IPS-NIHi7 (cell line): ENCODE data around the gene SOSTDC1.

Source experiments
- DNase-seq: peaks from one replicate; pipeline ENCODE4 v3.0.0; 2012; ENCODE audit warnings: mixed read lengths; ENCODE audit errors: extremely low spot score

SOSTDC1 gene

DNA sequence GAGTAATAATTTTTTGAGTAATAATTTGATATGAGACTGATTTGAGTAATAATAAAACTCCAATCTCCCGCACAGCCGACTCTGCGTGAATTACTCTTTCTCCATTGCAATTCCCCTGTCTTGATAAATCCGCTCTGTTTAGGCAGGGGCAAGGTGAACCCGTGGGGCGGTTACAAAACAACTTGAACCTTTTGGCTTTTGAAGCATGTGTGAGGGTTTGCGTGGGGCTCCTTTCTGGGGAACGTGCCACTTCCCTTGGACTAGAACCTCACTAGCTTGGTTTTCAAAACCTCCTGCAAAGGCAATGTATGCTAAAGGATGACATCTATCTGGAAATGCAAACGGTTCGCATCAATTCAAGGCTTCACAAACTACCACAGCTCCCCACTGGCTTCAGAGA lies 45.7 kb downstream of the SOSTDC1 start:
- DNase-seq: no peak

DNA sequence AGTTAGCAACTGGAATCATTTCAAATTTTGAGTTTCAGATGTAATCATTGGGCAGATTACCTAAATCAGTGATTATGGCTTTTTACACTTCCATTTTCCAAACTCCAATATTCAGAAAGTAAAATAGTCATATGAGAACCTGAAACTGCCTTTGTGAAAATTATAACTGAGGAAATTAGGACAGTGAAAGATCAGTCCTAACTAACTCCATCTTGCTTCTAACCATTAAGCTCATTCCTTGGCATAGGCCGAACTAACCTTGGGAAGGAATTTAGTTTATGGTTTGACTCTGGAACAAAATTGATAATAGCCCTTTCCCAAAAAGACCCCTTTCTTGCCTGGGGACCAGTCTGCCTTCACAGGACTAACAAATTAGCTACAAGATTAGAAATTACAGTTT lies 46.4 kb downstream of the SOSTDC1 start:
- DNase-seq: no peak

DNA sequence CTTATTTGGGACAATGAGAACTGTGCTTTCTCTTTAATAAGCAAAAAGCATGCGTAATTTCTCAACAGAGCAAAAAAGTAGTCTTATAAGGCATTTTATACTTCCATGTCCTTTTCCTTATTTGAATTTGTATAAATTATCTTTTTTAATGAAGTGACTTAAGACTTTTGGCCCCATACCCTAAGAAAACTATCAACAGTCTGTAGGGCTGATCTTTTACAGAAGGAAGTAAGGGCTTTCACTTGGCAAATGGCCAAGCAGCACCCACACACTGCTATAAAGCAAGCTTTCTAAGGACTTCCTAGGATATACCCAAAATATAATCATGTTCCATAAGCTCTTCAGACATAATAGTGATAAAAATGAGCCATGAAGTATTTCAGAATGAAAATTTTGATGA lies 47.6 kb downstream of the SOSTDC1 start:
- DNase-seq: no peak

DNA sequence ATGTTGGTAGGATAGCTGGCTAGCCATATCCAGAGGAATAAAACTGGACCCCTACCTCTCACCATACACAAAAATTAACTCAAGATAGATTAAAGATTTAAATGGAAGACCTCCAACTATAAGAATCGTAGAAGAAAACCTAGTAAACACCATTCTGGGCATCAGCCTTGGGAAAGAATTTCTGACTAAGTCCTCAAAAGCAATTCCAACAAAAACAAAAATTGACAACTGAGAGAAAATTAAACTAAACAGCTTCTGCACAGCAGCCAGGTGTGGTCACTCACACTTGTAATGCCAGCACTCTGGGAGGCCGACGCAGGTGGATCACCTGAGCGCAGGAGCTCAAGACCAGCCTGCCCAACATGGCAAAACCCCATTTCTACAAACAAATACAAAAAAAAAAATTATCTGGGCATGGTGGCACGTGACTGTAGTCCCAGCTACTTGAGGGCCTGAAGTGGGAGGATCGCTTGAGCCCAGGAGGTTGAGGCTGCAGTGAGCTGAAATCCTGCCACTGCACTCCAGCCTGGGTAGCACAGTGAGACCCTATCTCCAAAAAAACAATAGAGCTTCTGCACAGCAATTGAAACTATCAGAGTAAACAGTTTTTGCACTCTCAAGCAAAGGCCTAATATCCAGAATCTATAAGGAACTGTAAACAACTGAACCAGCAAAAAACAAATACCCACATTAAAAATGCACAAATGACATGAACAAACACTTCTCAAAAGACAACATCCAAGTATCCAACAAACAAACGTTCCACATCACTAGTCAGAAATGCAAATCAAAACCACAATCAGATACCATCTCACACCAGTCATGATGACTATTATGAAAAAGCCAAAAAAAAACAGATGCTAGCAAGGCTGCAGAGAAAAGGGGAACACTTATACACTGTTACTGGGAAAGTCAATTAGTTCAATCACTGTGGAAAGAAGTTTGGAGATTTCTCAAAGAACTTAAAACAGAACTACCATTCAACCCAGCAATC lies 49.0 kb downstream of the SOSTDC1 start:
- no peak for DNase-seq

DNA sequence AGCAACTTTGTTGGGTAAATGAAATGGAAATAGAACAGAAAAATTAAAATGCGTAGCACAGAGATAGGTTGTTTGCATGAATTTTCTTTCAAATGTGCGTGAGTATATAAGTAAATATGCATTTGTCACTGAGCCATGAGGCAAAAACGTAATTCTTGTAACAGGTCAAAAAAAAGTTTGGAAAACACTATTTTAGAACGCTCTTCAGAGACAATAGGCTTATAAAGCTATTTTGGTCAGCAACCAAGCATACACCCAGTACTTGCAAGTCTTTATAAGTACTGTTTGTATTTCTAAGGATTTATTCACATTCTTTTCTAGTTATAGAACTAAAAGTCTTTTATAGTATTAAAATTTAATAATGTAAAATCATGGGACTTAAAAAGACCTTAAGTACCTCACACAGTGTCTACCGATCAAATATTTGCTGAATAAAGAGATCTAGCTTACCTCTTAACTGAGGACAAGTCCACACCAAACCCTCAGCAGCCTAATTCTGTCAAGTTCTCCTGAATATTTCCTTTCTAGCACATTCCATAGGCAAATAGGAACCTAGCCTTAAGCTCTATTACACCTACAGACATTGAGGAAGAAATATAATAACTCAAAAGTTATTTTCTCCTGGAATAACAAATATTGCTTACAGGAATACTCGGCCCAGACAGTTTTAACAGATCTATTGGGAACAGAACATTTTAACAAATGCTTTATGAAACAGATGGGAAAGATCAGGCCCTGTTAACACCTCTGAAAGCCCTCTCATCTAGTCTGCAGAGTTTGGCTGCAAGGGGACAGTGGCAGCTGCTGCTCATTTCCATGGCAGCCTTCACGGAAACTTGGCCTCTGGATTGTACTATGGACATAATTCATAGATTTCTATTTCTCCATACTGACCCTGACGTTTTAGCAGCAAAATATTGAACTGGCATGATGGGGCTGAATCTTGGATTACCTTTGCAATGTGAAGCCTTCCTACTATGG lies 53.0 kb downstream of the SOSTDC1 start:
- no peak for DNase-seq
